Erythroblast (primary cell): ENCODE results near the gene HSPA6.
"Not testable (repeated sequence)": the region's sequence is repeated elsewhere in the genome, so short reads cannot be mapped to it uniquely, and the experiment has no call there.

ENCODE experiments used
- GATA1 ChIP-seq: IDR thresholded peaks from 2 replicates; pipeline ENCODE4 v1.6.1; 2011; ENCODE audit warnings: low read depth, mild to moderate bottlenecking, control low read depth, low read length, moderate library complexity
- POLR2A ChIP-seq: IDR thresholded peaks from 2 replicates; pipeline ENCODE4 v1.6.1; 2011; ENCODE audit warnings: mild to moderate bottlenecking, low read length

GRCh38 chr1:161529463-161530104 lies 5.2 kb downstream of the HSPA6 start:
- TF ChIP-seq POLR2A, GATA1: not testable (repeated sequence)
